HepG2 (cell line): Measurements from ENCODE around the gene CERS6. TPM values are rescaled to one million over a fixed set of nuclear protein-coding genes. Genes with fewer than 3 reads are reported as not detected.

Experiments used
- E2F5 ChIP-seq: sonication (generic); formaldehyde crosslinking; conservative IDR thresholded peaks from 2 replicates; pipeline ENCODE4 v1.4.0; 2020; ENCODE audit warnings: missing genetic modification reagents
- ELF1 ChIP-seq: sonication (generic); formaldehyde crosslinking; IDR thresholded peaks from 2 replicates; pipeline ENCODE4 v1.4.0; 2020; ENCODE audit warnings: missing genetic modification reagents
- FOXA1 ChIP-seq, 2 experiments: fragments of 450-650 bp in 1 of 2; sonication (generic) in 1 of 2; formaldehyde crosslinking in 1 of 2; IDR thresholded peaks; 2 replicates each; pipeline versions ENCODE4 v1.4.0 to v1.6.1; 2016 to 2020; ENCODE audit warnings: missing genetic modification reagents in 1 of 2
- HOXA5 ChIP-seq: sonication (generic); formaldehyde crosslinking; IDR thresholded peaks from 2 replicates; pipeline ENCODE4 v1.4.0; 2020; ENCODE audit warnings: missing genetic modification reagents
- MTF2 ChIP-seq: sonication (generic); formaldehyde crosslinking; IDR thresholded peaks from 2 replicates; pipeline ENCODE4 v1.5.0; 2020; ENCODE audit warnings: missing genetic modification reagents, borderline replicate concordance
- NFAT5 ChIP-seq: sonication (generic); formaldehyde crosslinking; IDR thresholded peaks from 2 replicates; pipeline ENCODE4 v1.4.0; 2020; ENCODE audit warnings: missing genetic modification reagents
- NR2C2 ChIP-seq: sonication (generic); formaldehyde crosslinking; IDR thresholded peaks from 2 replicates; pipeline ENCODE4 v1.4.0; 2020; ENCODE audit warnings: missing genetic modification reagents, mild to moderate bottlenecking, moderate library complexity, borderline replicate concordance
- TOPORS ChIP-seq: sonication (generic); formaldehyde crosslinking; IDR thresholded peaks from 2 replicates; pipeline ENCODE4 v1.8.0; 2023; ENCODE audit warnings: mild to moderate bottlenecking, missing genetic modification reagents
- WIZ ChIP-seq: sonication (generic); formaldehyde crosslinking; IDR thresholded peaks from 2 replicates; pipeline ENCODE4 v1.5.1; 2020; ENCODE audit warnings: mild to moderate bottlenecking, missing genetic modification reagents
- ZC3H13 ChIP-seq: sonication (generic); formaldehyde crosslinking; IDR thresholded peaks from 2 replicates; pipeline ENCODE4 v1.8.1; 2023; ENCODE audit warnings: mild to moderate bottlenecking, missing genetic modification reagents, moderate library complexity
- ZEB1 ChIP-seq: IDR thresholded peaks from 2 replicates; pipeline ENCODE4 v1.6.1; 2012; ENCODE audit warnings: mild to moderate bottlenecking, low read depth, inconsistent platforms; ENCODE audit not compliant: insufficient replicate concordance
- ZNF646 ChIP-seq: sonication (generic); formaldehyde crosslinking; IDR thresholded peaks from 2 replicates; pipeline ENCODE4 v1.9.0; 2021; ENCODE audit warnings: mild to moderate bottlenecking, missing genetic modification reagents
- ZSCAN5A ChIP-seq: sonication (generic); formaldehyde crosslinking; IDR thresholded peaks from 2 replicates; pipeline ENCODE4 v1.8.0; 2022; ENCODE audit warnings: mild to moderate bottlenecking, missing genetic modification reagents, borderline replicate concordance
- polyA plus RNA-seq, 8 experiments: library from polyadenylated mRNA; depleted of rRNA in 3 of 8; stranded (reverse) in 7 of 8; unstranded in 1 of 8; fragments of >200 nt; fragmentation: Illumina TruSeq in 4 of 8; extraction: Trizol in 4 of 8; gene quantifications; 2 replicates each; pipeline versions ENCODE4 v1.2.1 to v1.2.3, GENCODE V29; 2011 to 2016; ENCODE audit warnings: low read depth in 4 of 8, missing spikeins in 1 of 8, mixed read lengths in 1 of 8; ENCODE audit not compliant: insufficient read depth in 1 of 8
- total RNA-seq, 5 experiments: library from RNA; depleted of rRNA; stranded (reverse); fragments of >200 nt; fragmentation: Illumina TruSeq; extraction: Trizol; gene quantifications; 2 replicates each; pipeline ENCODE4 v1.2.3, GENCODE V29; 2016; ENCODE audit warnings: low read depth in 1 of 5

The CERS6 gene
- total and polyA plus RNA-seq, 2 of the 13 experiments (the other 11 are each of a cell fraction or from before 2014, with no cell fraction given): 10.1 to 20.3 TPM

- TF ChIP-seq ZSCAN5A (CRISPR knock-in tag) (peak; percentile 93; the same call in 1 of the 2 replicates), WIZ (peak; percentile 95), TOPORS (CRISPR knock-in tag) (peak; percentile 74; the same call in 1 of the 2 replicates), MTF2 (CRISPR knock-in tag) (no peak), ZNF646 (CRISPR knock-in tag) (peak; percentile 48; the same call in 1 of the 2 replicates), NR2C2 (CRISPR knock-in tag) (peak; percentile 44; the same call in 1 of the 2 replicates), HOXA5 (CRISPR knock-in tag) (peak; percentile 91; the same call in 1 of the 2 replicates), FOXA1 (IDR thresholded peaks at IDR 0.05) (no peak), FOXA1 (CRISPR knock-in tag; IDR thresholded peaks at IDR 0.05) (peak; percentile 63; the same call in 1 of the 2 replicates), E2F5 (CRISPR knock-in tag) (peak; percentile 38; the same call in 1 of the 2 replicates), ZC3H13 (CRISPR knock-in tag) (peak; percentile 96), ELF1 (CRISPR knock-in tag) (peak; percentile 36), NFAT5 (CRISPR knock-in tag) (peak; percentile 98), ZEB1 (peak; percentile 43)
Observed at GRCh38 chr2:168455645-168456520, at the start of gene CERS6 (continued).
